MCF 10A (cell line): ENCODE data around the gene PGBD2. TPM values are rescaled to one million over a fixed set of nuclear protein-coding genes. Genes with fewer than 3 reads are reported as not detected.

ENCODE experiments used
- BruUV-seq: library from RNA; stranded (reverse); fragments of 400-500 nt; replicated peaks from 2 replicates; lab custom pipeline; 2021; lab: Mats Ljungman, UMichigan
- CTCF ChIA-PET: fragments of 300-600 bp; sonication (Branson Sonifier 250); formaldehyde crosslinking; extraction: SDS; loops from one replicate; lab custom pipeline; 2021; ENCODE audit warnings: antibody characterized with exemption, inconsistent platforms; lab: Yijun Ruan, JAX
- POLR2A ChIA-PET: fragments of 300-600, 350-650 bp; sonication (Branson Sonifier 250); formaldehyde crosslinking; extraction: SDS; loops from one replicate; lab custom pipeline; 2020; ENCODE audit warnings: antibody characterized with exemption, inconsistent platforms; lab: Yijun Ruan, JAX
- DNase-seq: peaks from one replicate; pipeline ENCODE4 v3.0.0-alpha.2; 2018; ENCODE audit not compliant: unreplicated experiment
- H3K27ac Mint-ChIP-seq: one replicate; pipeline ENCODE4 v1.8.0; 2022; ENCODE audit warnings: mild to moderate bottlenecking, low read depth, mixed read lengths; ENCODE audit not compliant: unreplicated experiment
- H3K27me3 Mint-ChIP-seq: one replicate; pipeline ENCODE4 v1.8.0; 2022; ENCODE audit warnings: mixed read lengths; ENCODE audit not compliant: insufficient read depth, unreplicated experiment
- H3K36me3 Mint-ChIP-seq: one replicate; pipeline ENCODE4 v1.8.0; 2022; ENCODE audit warnings: mild to moderate bottlenecking, moderate library complexity, mixed read lengths; ENCODE audit not compliant: insufficient read depth, unreplicated experiment
- H3K4me1 Mint-ChIP-seq: one replicate; pipeline ENCODE4 v1.8.0; 2022; ENCODE audit warnings: mixed read lengths; ENCODE audit not compliant: insufficient read depth, unreplicated experiment
- H3K4me3 Mint-ChIP-seq: one replicate; pipeline ENCODE4 v1.8.0; 2022; ENCODE audit warnings: mild to moderate bottlenecking, moderate library complexity, mixed read lengths; ENCODE audit not compliant: unreplicated experiment
- H3K9me3 Mint-ChIP-seq: one replicate; pipeline ENCODE4 v1.8.0; 2022; ENCODE audit warnings: mixed read lengths; ENCODE audit not compliant: unreplicated experiment
- CTCF ChIP-seq: fragments of 200-600 bp; IDR thresholded peaks from one replicate; pipeline ENCODE4 v1.8.0; 2022; ENCODE audit warnings: antibody characterized with exemption, mild to moderate bottlenecking; ENCODE audit not compliant: unreplicated experiment
- intact Hi-C: fragments of 100-400 bp; cut with micrococcal nuclease; formaldehyde crosslinking; loops from 2 replicates; pipeline ENCODE4 v1.14.1; 2022
- total RNA-seq: library from RNA; stranded (reverse); gene quantifications from 2 replicates; pipeline ENCODE4 v1.2.3, GENCODE V29; 2022

Gene PGBD2
- total RNA-seq, 1 experiment from 2014 or later, result 5.2 TPM

- peaks cover 48% of the 10 kb centered on the region for H3K36me3 Mint-ChIP-seq
- ChIA-PET CTCF (interaction anchor here (0.6 to 4.2 kb wide), 10 partner anchors 8 to 292 kb away, joined by 3 to 46 read pairs (median 3); partner anchors contain the start of gene PGBD2), POLR2A (interaction anchor here (0.7 to 1.3 kb wide), 3 partner anchors 42 to 224 kb away, joined by 3 to 4 read pairs (median 3); partner anchors contain the start of gene ZNF692)
- no TSS peak for BruUV-seq
- no peak overlapping the region for H3K27ac Mint-ChIP-seq
- H3K27me3 Mint-ChIP-seq, result no peaks in the 10 kb centered on the region
- intact Hi-C loops, result no loop called here
- no peaks in the 10 kb centered on the region for H3K9me3 Mint-ChIP-seq
- no peak overlapping the region for H3K4me3 Mint-ChIP-seq
- TF ChIP-seq CTCF, result no peak
- no peaks in the 10 kb centered on the region for H3K4me1 Mint-ChIP-seq
- DNase-seq, result no peak
These were observed 8.9 kb downstream of the PGBD2 start for GRCh38 chr1:248914796-248915381.

GRCh38 chr1:248918131-248918530 lies 12.1 kb downstream of the PGBD2 start:
- no peaks in the 10 kb centered on the region for H3K9me3 Mint-ChIP-seq
- no TSS peak for BruUV-seq
- CTCF ChIA-PET, result interaction anchor here (1.4 kb wide), 1 partner anchor 9 kb away, joined by 4 read pairs; no protein-coding TSS in a partner anchor
- no peaks in the 10 kb centered on the region for H3K4me1 Mint-ChIP-seq
- TF ChIP-seq CTCF, result no peak
- H3K4me3 Mint-ChIP-seq, result no peak overlapping the region
- POLR2A ChIA-PET, result interaction anchor here (0.6 kb wide), 1 partner anchor 16 kb away, joined by 4 read pairs; no protein-coding TSS in a partner anchor
- no peaks in the 10 kb centered on the region for H3K27me3 Mint-ChIP-seq
- no peak overlapping the region for H3K27ac Mint-ChIP-seq
- DNase-seq, result no peak
- intact Hi-C loops, result no loop called here
- H3K36me3 Mint-ChIP-seq, result peaks cover 55% of the 10 kb centered on the region

- Mint-ChIP-seq H3K27ac (no peak overlapping the region), H3K9me3 (no peaks in the 10 kb centered on the region), H3K36me3 (peaks cover 19% of the 10 kb centered on the region), H3K27me3 (no peaks in the 10 kb centered on the region), H3K4me3 (no peak overlapping the region), H3K4me1 (peaks cover 14% of the 10 kb centered on the region)
- no TSS peak for BruUV-seq
- no peak for TF ChIP-seq CTCF
- intact Hi-C loops, result loop anchor here (1.0 kb wide), 3 partner anchors 17 to 97 kb away; partner anchors contain the start of gene PGBD2
- no peak for DNase-seq
- ChIA-PET POLR2A (interaction anchor here (0.6 to 1.6 kb wide), 3 partner anchors 49 to 97 kb away, joined by 3 to 7 read pairs (median 4); no protein-coding TSS in a partner anchor), CTCF (interaction anchor here (0.6 to 5.4 kb wide), 12 partner anchors 9 to 311 kb away, joined by 3 to 46 read pairs (median 4); no protein-coding TSS in a partner anchor)
These were observed 17.6 kb downstream of the PGBD2 start for GRCh38 chr1:248923352-248924338.
